ENCODE measurements around the gene FGD2. TPM values are rescaled to one million over a fixed set of nuclear protein-coding genes. Genes with fewer than 3 reads are reported as not detected.
A peak's percentile ranks its signal among the peaks of the same experiment; 100 is the strongest.

FGD2 gene
- total and polyA plus RNA-seq, 2 of the 8 experiments (the other 6 are each of a cell fraction or from before 2014, with no cell fraction given): 0.12 to 0.32 TPM

DNA sequence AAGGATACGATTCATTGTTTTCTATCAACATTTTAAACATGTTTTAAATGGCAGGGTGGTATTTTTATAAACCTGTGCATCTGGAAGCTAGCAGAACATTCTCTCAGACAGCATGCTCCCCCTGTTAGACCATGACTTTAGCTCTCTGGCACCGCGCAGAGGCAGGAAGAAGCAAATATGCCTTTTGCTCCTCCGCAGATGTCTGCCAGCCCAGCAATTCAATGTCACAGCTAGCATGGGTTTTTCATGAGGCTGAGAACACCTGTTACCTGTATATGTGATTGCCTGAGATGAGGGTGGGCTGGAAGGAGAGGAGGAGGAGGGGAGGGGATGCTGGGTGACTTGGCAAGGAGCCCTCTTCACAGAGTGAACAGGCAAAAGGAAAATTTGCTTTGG, 26.1 kb upstream of the FGD2 start:
- H3K27ac ChIP-seq (ENCODE audit: low read depth, low read length): no peak overlapping the region
- H3K4me1 ChIP-seq (replicated peaks in 1 of 4; ENCODE audit: control insufficient read depth in 3 of 4, insufficient read depth in 4 of 4, low read length in 3 of 4): peaks cover 9 to 14% (median 11%) of the 10 kb centered on the region in 4 experiments
- H2BK12ac ChIP-seq (ENCODE audit: low read depth, low read length): no peak overlapping the region
- no peak for DNase-seq (ENCODE audit: low read depth in 1 of 2, low spot score in 2 of 2)
- peaks cover 33 to 52% of the 10 kb centered on the region in 2 experiments for H4K20me1 ChIP-seq (replicated peaks in 1 of 2; ENCODE audit: control insufficient read depth in 1 of 2, insufficient read depth in 2 of 2, low read length in 2 of 2)
- no peak overlapping the region for H3K4ac ChIP-seq (replicated peaks; ENCODE audit: insufficient read length, low read depth, low read length)
- no peak overlapping the region for H4K5ac ChIP-seq (ENCODE audit: insufficient read length, low read depth, low read length)
- no peak overlapping the region for H3K14ac ChIP-seq (ENCODE audit: insufficient read length)
- H2BK120ac ChIP-seq (replicated peaks; ENCODE audit: low read depth, low read length): no peak overlapping the region
- H3K23me2 ChIP-seq (ENCODE audit: low read depth, low read length): peaks cover under 1% of the 10 kb centered on the region; the same call in 1 of the 2 replicates
- H2AFZ ChIP-seq (ENCODE audit: low read length): no peak overlapping the region
- H3K9ac ChIP-seq (replicated peaks in 1 of 4; ENCODE audit: extremely low read depth in 1 of 4, low read depth in 3 of 4, low read length in 3 of 4): no peak overlapping the region; a peak in 1 of 7 replicates
- H2BK15ac ChIP-seq (ENCODE audit: low read length): no peak overlapping the region
- TF ChIP-seq CTCF (IDR thresholded peaks at IDR 0.05; ENCODE audit: control extremely low read depth in 1 of 3, insufficient read depth in 1 of 3, low read depth in 1 of 3, low read length in 3 of 3): peak; percentile 22 to 39 (median 28)
- peak; percentile 18 to 40; a peak in 2 of 4 replicates for TF ChIP-seq RAD21 (IDR thresholded peaks at IDR 0.05 in 1 of 2, conservative IDR thresholded peaks at IDR 0.05 in 1 of 2; ENCODE audit: low read depth in 2 of 2, low read length in 2 of 2)
- TF ChIP-seq EZH2 (IDR thresholded peaks at IDR 0.05; ENCODE audit: low read depth, low read length, severe bottlenecking): no peak
- no peak overlapping the region for H3K56ac ChIP-seq (replicated peaks; ENCODE audit: insufficient read length, low read depth, low read length)
- no peaks in the 10 kb centered on the region for H3K9me3 ChIP-seq (ENCODE audit: insufficient read depth in 2 of 2, low read depth in 1 of 2, low read length in 1 of 2)
- CTCF ChIA-PET (ENCODE audit: partially characterized antibody): interaction anchor here (0.6 to 14.9 kb wide), 15 partner anchors 9 to 231 kb away, joined by 3 to 237 read pairs (median 4); no protein-coding TSS in a partner anchor
- no peak overlapping the region for H3K18ac ChIP-seq (ENCODE audit: extremely low read depth, low read length)
- H3K79me1 ChIP-seq (ENCODE audit: low read depth, low read length): peaks cover 11% of the 10 kb centered on the region
- H3K23ac ChIP-seq (ENCODE audit: insufficient read length): no peak overlapping the region
- 88% methylated on average over 4 of the region's 4 CpGs; no CpG with 5 or more reads in 1 of the 2 experiments for WGBS, 2 experiments (ENCODE audit: extremely low coverage in 1 of 2, insufficient coverage in 1 of 2, insufficient read length in 1 of 2, insufficient replicate concordance in 2 of 2, low coverage in 1 of 2, low lambda C conversion rate in 2 of 2, missing lambda C conversion rate in 1 of 2)
- H3K79me2 ChIP-seq (ENCODE audit: control insufficient read depth in 1 of 2, insufficient read depth in 2 of 2, low read length in 2 of 2): peaks cover 17 to 64% of the 10 kb centered on the region in 2 experiments
- no peak overlapping the region for H4K8ac ChIP-seq (ENCODE audit: extremely low read depth, insufficient read depth, low read length)
- FAIRE-seq: no peak
- POLR2A ChIA-PET (ENCODE audit: partially characterized antibody): interaction anchor here (0.7 to 1.0 kb wide), 2 partner anchors 25 to 105 kb away, joined by 3 to 4 read pairs; partner anchors contain the start of genes PI16 and PPIL1
- no peaks in the 10 kb centered on the region for H3K27me3 ChIP-seq (replicated peaks in 1 of 4; ENCODE audit: control insufficient read depth in 3 of 4, extremely low read depth in 1 of 4, insufficient read depth in 3 of 4, low read length in 3 of 4)
- H3K4me2 ChIP-seq (ENCODE audit: insufficient read depth in 1 of 2, low read depth in 2 of 2, low read length in 2 of 2): no peak overlapping the region
- no peak overlapping the region for H4K91ac ChIP-seq (replicated peaks; ENCODE audit: insufficient read length, low read length)
- H2BK20ac ChIP-seq (ENCODE audit: low read length): no peak overlapping the region
- peaks cover 21 to 44% (median 37%) of the 10 kb centered on the region in 4 experiments for H3K36me3 ChIP-seq (ENCODE audit: control insufficient read depth in 2 of 4, insufficient read depth in 4 of 4, low read length in 3 of 4)
- no peak overlapping the region for H2BK5ac ChIP-seq (ENCODE audit: low read depth, low read length)
- no peak overlapping the region for H3K4me3 ChIP-seq (ENCODE audit: extremely low read depth in 1 of 4, insufficient read depth in 2 of 4, low read depth in 3 of 4, low read length in 4 of 4)
- no peak overlapping the region for H2AK5ac ChIP-seq (ENCODE audit: low read depth, low read length)

Measured in H1 (cell line).